Stimulated activated CD8-positive, alpha-beta memory T cell treated with anti-CD3 and anti-CD28 coated beads, Interleukin-4, amount 100 ng/mL, for 24 hours (primary cell): ENCODE measurements around the gene GFOD1.

Source experiments
- DNase-seq: peaks from one replicate; pipeline ENCODE4 v3.0.0-alpha.2; 2020; ENCODE audit warnings: low read depth

GFOD1 gene

DNA sequence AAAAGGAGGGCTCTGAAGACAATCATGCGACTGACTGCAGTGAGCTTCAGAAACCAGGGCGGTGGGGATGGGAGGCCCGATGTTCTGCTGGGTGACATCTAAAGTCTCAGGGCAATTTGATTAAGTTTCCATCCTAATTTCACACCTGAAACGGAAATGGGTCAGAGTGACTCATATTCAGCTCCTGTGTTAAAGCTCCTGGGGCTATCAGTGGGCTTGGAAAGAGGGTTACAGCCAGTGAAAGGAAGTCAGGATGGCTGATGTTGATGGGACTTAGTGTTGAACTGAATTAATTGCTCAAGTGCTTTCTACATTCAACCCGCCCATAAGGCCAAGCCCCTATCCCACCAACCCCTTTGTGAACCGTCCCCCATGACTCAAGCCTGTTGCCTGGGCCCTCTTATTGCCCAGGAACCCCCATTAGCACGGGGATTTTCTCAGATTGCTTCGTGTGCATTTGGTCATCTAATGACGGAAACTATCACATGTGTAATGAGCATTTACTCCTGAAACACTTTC is 112.0 kb downstream of the GFOD1 start:
- peak; percentile 20 for DNase-seq

DNA sequence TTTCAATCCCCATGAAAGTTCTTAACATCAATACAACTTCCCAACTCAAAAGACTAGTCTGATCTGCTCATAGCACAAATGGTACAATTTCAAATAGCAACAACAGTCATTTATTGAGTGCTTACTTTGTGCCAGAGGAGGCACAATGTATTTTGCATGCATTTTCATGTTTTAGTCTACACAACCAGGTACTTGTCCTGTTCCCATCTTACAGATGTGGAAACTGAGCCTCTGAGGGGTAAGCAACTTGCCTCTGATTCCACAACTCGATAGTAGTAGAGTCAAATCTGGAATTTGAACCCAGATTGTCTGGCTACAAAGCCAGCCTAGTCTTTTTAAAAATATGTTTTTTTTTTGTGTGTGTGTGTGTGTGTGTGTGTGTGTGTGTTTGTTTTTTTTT is 113.5 kb downstream of the GFOD1 start:
- no peak for DNase-seq

DNA sequence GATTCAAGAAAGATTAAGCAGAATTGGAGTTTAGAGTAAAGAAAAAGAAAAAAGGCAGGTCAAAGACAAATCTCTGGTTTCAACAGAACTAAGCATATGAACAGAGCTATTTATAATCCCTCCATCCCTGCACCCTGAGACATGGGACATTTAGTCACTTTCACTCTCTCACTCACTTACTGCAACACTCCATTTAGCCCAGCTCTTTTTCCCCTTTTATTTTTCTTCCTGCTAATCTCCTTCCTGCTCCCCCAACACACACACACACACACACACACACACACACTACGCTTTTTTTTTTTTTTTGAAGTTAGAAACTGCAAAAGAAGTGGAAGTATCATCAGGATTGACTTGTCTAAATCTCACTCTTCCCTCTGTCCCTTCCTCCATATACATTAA is 113.9 kb downstream of the GFOD1 start:
- DNase-seq, result no peak

DNA sequence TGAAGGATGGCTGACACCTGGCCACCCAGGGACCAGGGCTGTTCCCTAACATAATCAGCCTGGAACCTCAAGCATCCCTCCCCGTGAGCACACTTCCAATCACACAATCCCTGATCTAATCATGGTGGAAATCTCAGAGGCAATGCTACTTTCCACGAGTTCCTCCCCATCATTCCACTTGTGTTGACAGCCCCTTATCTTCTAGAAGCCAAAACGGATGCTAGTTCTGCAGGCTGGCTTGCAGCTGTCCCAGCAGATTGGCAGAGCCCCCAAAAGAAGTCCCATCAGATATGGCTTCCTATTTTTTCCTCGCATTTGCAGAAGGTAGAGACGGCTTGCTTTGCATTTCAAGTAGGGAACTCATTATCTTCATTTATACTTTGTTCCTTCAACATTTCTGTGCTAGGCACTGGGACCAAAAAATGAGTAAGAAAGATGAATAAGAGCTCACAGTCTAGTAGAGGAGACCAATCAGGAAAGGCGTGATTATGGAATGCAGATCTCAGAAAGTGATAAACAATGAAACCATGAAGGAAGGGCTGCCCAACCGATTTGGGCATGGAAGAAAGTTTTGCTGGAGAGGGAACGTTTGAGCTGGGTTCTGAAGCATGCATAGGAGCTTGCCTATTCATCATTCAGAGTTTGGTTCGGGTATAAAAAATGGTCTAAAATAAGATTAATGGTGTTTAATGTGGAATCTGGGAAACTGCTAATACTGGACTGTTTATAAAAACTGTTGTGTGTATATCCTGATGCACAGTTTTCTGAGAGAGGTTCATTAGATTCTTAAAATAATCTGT is 114.5 kb downstream of the GFOD1 start:
- no peak for DNase-seq

DNA sequence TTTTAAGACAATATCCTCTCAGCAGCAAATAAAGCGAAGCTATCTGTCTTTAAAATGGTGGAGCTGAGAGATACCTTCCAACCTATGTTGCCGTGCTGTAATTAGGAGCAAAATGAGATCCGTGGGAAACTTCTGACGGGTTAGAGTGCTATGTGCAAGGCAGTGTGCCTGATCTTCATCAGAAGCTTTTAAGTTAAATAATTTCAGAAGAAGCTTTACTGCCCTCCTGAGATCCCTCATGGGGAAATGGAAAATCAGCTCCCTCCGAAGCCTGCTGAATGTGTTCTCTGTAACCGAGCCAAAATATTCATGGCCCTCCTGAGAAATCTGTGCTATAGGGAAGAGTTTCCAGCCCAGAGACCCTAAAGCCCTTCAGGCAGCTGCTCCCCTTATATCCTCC is 115.3 kb downstream of the GFOD1 start:
- DNase-seq, result no peak

DNA sequence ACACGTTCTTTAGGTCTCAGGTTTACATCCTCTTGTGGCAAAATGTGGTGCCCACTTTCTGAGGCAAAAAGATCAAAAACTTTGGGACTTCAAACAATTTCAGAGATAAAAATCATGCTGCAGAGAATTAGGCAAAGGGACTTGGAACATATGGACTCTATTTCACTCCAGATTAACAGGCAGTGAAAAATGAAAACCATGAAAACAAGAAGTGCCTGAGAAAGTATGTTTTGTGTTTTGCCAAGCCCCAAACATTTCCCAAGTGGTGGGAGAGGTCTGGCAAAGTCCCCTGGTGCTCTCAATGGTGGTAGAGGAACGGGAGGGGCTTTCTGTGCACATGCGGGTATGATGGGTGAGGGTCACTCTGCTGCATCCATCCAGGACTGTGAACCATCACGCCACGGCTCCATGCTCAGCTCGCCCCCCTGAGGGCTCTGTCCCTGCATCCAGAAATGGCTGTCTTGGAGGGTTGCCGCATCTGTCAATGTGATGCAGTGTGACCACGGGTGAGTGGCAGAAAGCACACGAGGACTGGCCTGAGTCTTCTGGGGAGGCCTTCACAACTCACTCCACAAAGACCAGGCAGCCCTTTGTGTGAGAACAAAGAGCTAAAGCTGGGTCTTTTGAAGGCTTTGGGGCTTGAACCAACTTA is 115.9 kb downstream of the GFOD1 start:
- no peak for DNase-seq

DNA sequence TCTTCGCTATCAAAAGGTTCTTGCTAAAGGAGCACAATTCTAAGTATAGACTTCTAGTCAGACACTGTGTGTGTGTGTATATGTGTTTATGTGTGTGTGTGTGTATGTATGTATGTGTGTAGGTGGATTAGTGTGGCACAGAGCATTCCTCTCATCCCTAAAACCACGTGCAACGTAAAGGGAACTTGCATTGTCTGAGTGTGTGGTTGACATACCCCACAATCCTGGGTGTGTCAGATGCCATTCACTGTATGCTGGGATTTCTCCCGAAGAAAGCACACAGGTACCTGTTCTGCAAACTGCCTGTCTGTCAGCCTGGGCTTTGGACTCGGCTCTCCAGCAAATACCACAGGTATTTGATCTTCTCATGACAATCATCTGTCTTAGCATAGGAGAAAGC is 116.8 kb downstream of the GFOD1 start:
- DNase-seq, result no peak

DNA sequence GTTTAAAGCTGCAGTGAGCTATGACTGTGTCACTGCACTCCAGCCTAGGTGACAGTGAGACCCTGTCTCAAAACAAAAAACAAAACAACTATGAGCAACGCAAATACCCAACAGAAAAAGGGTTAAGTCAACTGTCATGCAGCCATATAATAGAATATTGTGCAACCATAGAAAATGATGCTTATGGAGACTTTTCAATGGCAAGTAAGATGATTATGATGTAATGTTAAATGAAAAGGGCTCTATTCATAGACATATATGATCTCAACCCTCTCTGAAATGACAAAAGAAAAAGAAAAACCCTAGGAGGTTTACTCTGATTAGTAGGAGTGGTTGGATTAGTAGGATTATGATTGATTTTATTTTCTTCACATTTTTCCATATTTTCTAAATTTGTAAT is 117.8 kb downstream of the GFOD1 start:
- DNase-seq, result no peak

DNA sequence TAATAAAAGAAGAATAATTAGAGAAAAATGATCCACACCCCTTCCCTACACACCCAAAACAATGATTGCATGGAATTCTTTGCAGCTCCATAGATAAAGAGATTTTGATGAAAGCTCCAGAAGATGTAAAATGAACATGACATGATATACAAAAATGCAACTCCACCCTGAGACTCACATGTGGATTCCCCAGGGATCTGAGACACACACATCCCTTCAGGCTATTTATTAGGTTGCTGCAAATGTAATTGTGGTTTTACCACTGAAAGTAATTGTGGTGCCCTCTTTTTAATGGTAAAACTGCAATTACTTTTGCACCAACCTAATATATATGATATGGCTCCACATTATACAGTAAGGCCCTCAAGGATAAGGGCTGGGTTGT is 118.7 kb downstream of the GFOD1 start:
- DNase-seq, result no peak

DNA sequence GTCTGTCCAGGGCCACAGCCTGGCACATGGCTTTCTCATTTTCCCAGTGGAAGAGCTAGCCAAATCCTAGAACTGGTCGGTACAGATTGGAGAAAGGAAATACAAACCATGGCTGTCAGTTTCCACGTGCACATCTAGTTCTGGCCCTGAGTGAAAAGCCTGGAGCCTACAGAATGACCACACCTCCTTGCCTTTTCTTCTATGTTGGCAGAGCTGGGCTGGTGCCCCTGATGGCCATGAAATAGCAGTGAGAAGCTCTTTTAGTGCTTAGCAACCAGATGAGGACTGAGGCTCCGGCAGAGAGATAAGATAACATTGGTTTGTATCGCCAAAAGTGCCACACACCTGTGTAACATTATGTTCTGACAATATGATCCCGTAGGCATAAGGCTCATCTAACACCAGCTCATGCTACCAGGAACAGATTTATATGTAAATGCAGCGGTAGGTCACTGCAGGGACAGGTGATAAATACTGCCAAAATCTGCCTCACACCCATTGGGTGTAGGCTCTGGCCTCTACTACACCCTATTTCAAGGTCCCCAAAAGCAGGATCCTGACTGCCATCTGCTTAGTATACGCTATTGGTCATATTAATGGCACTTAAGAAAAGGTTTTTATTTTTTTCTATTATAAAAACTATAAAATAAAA is 119.2 kb downstream of the GFOD1 start:
- DNase-seq, result no peak

DNA sequence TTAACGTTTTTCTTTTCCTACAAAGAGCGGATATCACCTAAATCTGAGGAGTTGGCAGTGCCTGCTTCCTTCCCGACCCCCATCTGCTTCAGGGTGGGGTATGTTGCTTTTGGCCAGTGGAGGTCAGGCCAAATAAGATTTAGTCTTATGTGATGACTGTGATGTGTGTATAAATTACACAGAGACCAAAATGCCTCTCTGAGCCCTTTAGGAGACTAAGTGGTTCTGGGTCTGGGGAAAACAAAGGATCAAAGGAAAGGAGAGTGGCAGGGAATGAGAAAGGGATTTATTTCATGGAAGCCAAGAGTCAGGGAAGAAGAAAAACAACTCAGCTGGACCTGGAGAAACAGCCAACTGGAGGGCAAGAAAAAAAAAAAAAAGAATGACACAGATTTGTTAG is 120.0 kb downstream of the GFOD1 start:
- no peak for DNase-seq

DNA sequence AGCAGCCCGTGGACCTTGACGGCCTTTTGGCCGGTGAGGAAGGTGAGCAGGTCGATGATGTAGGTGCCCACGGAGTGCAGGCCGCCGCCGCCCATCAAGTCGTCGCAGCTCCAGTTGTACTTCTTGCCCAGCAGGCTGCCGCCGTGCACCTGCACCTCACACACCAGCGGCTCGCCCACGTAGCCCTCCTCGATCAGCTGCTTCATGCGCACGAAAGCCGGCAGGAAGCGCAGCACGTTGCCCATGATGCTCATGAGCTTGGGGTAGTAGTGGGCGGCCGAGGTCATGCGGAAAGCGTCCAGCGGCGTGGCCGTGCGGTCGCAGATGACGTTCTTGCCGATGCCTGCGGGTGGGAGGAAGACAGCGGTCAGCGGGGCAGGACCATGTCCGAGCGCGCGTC is 122.1 kb downstream of the GFOD1 start:
- no peak for DNase-seq

DNA sequence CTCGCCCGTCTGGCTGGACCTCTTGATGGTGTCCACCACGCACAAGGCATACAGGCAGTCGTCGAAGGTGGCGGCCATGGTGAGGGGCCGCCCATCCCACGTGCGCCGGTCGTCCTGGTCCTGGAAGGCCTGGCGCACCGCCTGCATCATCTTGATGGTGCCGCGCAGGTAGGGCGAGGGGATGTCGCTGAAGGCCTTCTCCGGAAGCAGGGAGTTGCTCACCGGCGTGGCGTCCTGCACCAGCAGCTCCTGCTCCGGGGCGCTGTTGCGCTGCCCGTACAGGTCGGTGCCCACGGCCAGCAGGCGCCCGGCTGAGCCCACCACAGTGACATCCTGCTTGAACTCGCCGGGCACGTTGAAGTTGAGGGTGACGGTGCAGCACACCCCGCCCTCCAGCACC is 122.6 kb downstream of the GFOD1 start:
- no peak for DNase-seq

DNA sequence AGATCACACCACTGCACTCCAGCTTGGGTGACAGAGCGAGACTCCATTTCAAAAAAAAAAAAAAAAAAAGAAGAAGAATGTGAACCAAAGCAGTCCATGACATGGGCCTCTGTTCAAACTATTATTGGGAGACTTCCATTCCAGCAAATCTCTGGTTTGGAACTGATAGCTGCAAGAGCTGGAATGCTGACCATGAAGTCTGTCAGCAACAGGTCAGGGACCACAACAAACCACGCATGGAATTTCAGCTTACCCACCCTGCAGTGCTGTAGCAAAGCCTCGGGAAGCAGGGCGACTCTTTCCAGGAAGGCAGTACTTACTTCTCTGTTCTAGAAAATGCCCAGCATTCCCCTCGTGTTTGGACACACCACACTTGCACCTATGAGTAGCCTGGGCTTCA is 125.0 kb downstream of the GFOD1 start:
- DNase-seq, result no peak

DNA sequence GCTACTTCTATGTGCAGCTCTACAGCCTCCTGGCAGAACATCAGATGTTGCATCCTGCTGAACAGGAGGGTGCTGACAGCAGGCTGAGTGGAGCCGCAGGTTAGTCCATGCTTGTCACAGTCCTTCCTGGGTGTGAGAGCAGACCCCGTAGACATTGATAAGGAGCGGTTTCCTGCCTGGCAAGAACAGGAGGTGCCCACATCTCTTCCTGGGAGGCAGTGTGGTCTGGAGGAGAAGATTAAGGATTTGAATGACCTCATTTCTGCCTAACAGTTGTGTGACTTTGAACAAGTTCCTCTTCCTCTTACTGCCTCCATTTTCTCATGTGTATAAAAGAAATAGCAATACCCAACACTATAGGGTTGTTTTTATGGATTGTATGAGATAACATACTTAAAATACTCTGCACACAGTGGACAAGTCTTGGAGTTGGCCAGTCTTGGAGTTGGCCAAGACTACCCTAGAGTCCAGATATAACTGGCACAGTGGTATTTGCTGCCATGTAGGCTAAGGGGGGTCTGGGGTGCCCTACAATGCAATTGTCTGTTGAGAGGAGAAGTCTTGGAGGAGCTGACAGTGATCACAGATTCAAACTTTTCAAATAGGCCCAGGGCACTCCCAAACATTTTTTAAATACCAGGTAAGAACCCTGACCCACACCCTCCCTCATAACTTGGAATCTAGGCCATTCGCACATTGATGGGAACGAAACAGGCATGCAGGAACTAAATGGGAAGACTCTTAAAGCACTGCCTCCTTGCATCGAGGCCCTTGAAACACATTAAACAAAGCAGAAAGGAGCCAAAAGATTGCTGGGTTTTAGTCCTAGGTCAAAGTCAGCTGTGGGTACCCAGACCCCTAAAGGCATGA is 126.5 kb downstream of the GFOD1 start:
- DNase-seq, result no peak

DNA sequence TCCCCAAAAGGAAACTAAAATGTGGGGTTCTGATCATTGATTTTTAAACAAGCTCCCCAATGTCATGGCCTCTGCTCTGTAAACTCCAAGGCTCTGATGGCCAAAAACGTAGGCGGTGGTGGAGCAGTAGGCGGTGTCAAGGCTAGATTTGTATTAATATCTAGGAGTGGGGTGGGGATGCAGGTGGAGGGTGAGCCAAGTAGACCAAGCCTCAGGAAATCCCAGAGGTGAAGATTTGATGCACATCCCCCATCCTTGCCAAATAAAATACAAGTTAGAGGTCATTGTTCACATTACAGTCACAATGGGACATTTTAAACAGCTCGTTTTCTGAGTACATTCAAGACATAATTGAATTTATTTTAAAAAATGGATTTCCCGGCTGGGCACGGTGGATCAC is 128.1 kb downstream of the GFOD1 start:
- DNase-seq, result no peak

DNA sequence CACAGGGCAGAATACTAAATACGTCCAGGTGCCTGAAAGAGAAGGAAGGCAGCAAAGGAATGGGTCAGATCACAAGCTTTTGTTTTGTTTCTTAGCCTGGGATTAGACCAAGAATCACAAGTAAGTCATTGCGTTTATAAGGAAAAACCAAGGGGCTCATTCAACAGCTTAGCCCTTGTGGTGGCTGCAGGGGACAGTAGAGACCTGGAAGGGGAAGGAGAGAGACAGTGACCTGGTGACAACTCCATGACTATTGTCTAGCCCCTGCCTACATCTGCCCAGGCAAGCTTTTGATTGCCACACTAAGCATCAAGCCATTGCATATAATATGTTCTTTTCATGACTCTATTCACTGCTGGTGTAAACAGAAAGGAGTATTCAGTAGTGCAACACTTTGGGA is 128.9 kb downstream of the GFOD1 start:
- DNase-seq, result no peak

DNA sequence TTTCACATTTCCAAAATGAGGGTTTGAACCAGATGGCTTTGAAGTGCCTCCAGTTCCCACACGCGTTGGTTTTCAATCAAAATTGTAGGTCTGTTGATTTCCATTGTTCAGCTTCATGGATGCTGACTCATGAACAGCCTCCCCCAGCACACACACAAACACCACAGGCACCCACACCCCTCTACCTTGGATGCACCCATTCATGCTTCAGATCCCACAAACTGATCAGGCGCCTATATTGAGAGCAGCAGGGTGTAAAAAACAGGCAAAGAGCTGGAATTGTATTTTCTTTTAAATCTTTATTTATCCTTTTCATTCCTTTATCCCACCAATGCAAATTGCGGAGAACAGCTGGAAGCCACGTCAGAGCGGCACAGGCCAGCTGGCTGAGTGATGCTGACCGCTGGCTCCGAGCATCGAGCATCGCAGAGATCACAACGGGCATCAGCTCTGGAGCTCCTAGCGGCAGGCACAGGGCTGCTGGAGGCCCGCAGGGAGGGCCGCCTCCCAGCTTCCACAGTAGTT is 129.8 kb downstream of the GFOD1 start:
- DNase-seq, result no peak

DNA sequence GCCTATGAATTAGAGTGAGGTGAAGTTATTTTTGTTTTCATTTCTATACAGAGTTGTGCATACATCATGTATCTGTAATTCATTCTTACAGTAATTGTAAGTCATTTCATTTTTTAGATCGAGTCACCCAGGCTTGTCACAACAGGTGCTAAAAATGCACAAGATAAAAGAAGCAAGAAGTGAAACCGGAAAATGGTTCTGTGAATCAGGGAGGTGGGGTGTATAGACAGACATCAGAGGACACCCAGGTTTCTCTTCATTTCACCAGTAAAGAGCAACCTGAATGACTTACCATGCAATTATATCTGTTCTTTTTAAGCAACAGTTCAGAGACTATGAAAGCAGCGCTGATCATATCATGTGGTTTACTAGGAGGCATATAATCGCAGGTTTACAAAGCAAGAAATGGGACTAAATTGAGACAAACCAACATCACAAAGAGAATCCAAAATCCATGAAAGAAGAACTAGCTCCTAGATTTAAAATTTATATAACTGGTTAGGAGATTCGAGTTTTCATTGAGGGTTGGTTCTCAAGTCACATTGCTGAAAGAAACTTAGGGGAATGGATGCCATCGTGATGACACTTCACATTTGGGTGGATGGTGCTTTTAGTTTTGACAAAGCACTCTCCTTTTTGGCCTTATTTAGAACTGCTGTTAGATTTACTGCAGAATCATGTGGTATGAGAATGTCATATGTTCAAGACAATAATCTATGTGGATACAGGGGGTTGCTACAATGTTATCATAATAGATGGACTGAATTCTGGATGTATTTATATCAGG is 131.2 kb downstream of the GFOD1 start:
- DNase-seq, result no peak

DNA sequence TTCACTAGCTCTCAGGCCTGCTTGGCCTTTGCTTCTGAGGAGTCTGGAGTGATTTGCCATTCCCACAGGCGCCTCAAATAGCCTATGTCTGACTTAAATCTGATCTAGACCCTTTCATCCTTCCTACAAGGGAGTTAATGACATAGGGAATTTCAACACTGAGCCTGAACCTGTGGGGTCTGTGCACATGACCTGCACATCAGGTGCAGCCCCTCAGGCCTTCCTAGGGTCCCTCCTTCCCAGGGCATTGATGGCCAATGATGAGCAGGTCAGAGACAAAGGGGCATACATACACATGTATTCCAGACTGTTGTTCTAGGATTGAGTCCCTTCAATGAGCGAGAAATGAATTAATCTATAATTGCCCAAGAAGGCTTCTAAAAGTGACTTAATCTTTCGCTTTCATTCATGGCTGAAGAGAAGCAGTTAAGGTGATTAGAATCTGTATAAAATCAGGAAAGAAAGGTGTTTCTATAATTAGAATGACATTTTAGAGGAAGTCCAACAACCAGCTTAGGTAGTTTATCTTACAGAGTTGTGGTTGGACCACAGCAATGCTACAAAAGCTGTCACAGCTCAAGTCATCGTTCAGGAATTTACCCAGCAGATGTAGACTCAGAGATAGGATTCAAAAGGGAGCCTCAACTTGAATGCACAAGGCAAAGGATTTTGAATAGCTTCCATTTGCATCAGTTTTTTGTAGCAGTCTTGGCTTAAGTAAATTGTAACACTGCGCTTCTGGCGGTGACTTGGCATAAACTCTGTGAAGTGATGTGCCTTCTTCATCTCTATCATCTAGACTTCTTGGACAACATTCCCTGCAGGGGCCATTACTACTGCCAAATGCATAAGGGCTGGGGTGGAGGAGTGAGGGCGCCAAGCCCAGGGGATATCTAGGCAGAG is 132.1 kb downstream of the GFOD1 start:
- no peak for DNase-seq
